ENCODE measurements around the gene DPH6.
"Not testable (repeated sequence)": the region's sequence is repeated elsewhere in the genome, so short reads cannot be mapped to it uniquely, and the experiment has no call there.

Gene DPH6

DNA sequence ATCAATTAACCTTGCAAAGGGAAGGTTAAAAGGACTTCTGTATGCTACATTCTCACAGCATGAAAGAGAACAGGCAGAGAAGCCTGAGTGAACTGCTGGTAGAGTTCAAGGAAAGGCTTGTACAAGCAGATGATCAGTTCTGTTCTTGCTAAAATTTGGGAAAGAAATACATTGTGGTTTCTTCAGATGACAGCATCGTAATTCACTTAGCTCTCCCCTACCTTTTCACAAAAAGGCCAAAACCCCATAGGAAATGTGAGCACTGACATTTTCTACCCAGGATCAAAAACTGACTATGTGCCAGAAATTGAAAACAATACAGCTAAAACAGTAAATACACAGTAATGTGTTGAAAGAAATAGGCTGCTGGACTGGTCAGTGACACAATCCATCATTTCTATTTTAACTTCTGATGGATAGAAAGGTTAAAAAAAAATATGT lies 216.4 kb downstream of the DPH6 start:
- no peak for DNase-seq (ENCODE audit: low spot score)

DNA sequence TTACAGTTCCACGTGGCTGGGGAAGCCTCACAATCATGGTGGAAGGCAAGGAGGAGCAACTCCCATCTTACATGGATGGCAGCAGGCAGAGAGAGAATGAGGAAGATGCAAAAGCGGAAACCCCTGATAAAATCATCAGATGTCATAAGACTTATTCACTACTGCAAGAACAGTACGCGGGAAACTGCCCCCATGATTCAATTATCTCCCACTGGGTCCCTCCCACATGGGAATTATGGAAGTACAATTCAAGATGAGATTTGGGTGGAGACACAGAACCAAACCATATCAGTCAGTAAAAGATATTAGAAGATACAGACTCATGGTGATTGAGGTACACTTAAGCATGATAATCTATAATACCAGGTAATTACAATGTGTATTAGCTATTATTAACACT lies 217.1 kb downstream of the DPH6 start:
- DNase-seq (ENCODE audit: low spot score) = not testable (repeated sequence)

GRCh38 chr15:35327789-35328188 lies 218.2 kb downstream of the DPH6 start:
- no peak for DNase-seq (ENCODE audit: low spot score)

- no peak for DNase-seq (ENCODE audit: low spot score)
Measured at GRCh38 chr15:35325374-35325941, 220.5 kb downstream of the DPH6 start.

DNA sequence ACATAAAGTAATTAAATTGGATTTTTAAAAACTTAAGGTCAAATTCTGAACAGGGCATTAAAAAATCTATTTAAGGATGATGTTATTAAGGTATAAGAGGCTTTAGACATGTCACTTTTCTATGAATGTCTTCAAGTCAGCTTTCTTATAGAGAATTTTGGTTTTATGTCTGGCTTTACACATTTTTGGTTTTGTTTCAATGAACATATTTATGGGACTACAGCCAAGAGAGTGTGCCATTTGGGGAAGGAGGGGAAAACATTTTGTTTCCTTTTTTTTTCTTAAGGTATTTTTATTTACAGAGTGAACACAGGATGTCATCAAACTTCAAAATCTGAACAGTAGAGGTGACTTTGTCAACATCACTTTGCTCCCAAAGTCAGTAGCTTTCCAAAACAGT lies 222.8 kb downstream of the DPH6 start:
- DNase-seq (ENCODE audit: low spot score) = no peak

- DNase-seq (ENCODE audit: low spot score) = no peak
Measured at GRCh38 chr15:35321926-35322325, 224.0 kb downstream of the DPH6 start.

DNA sequence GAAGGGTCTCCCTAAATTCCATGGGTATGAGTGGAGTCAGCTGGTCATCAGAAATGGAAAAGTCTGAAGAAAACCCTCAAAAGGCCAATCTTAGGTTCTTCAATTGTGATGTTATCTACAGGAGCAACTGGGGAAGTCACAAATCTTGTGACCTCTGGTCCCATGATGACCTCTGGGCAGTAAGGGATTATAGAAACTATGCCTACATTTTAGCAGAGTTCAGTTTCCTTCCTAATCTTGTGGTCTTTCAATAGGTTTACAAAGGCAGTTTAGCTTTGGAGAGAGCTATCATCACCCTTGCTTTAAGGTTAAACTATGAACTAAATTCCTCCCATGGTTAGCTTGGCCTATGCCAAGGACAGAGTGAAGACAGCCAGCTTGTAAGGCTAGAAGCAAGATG lies 225.1 kb downstream of the DPH6 start:
- no peak for DNase-seq (ENCODE audit: low spot score)

Measured in Ammon's horn (tissue), 1 donor.